Transverse colon (tissue), 4 donors: ENCODE measurements around the gene NDUFB6. TPM values are rescaled to one million over a fixed set of nuclear protein-coding genes. Genes with fewer than 3 reads are reported as not detected.
"Not testable (repeated sequence)": the region's sequence is repeated elsewhere in the genome, so short reads cannot be mapped to it uniquely, and the experiment has no call there.

Experiments
- DNase-seq: peaks from one replicate; pipeline ENCODE4 v3.0.0-alpha.2; 2019
- H3K27ac ChIP-seq, 4 donors: fragments of 200-600 bp; sonication (generic); 2 replicates each; pipeline ENCODE4 v1.5.1; 2016 to 2018; ENCODE audit warnings: inconsistent platforms in 4 of 4
- H3K27me3 ChIP-seq: fragments of 200-600 bp; sonication (generic); 2 replicates; pipeline ENCODE4 v1.5.1; 2017; ENCODE audit warnings: inconsistent platforms
- H3K36me3 ChIP-seq, 4 donors: fragments of 200-600 bp; sonication (generic); 2 replicates each; pipeline ENCODE4 v1.5.1; 2017 to 2019; ENCODE audit warnings: inconsistent platforms in 4 of 4
- H3K4me1 ChIP-seq, 4 donors: fragments of 200-600 bp; sonication (generic); 2 replicates each; pipeline ENCODE4 v1.5.1; 2017 to 2020; ENCODE audit warnings: inconsistent platforms in 4 of 4
- H3K4me3 ChIP-seq, 4 donors: fragments of 200-600 bp; sonication (generic); 1 replicate in 1 of 4; 2 replicates in 3 of 4; pipeline versions ENCODE4 v1.5.1 to v1.6.1; 2017 to 2019; ENCODE audit warnings: inconsistent platforms in 4 of 4
- H3K9me3 ChIP-seq, 2 donors: fragments of 200-600 bp; sonication (generic); 2 replicates each; pipeline ENCODE4 v1.5.1; 2017 to 2019; ENCODE audit warnings: inconsistent platforms in 2 of 2
- EP300 ChIP-seq: sonication (generic); formaldehyde crosslinking; IDR thresholded peaks from one replicate; pipeline ENCODE4 v1.6.1; 2017; ENCODE audit warnings: antibody characterized with exemption, low read depth
- POLR2A ChIP-seq: fragments of 450-650 bp; IDR thresholded peaks from one replicate; pipeline ENCODE4 v1.6.1; 2016; ENCODE audit warnings: antibody characterized with exemption, mild to moderate bottlenecking, moderate library complexity
- POLR2AphosphoS5 ChIP-seq, 3 donors: sonication (generic); formaldehyde crosslinking; IDR thresholded peaks; one replicate each; pipeline ENCODE4 v1.6.1; 2016; ENCODE audit warnings: antibody characterized with exemption in 3 of 3
- WGBS, 2 donors: methylation state at CpG; one replicate each; pipeline ENCODE4 v1.1.5; 2018; ENCODE audit warnings: low coverage in 1 of 2; 5-methylcytosine and 5-hydroxymethylcytosine counted together
- in situ Hi-C, 4 donors: fragments of 200-750 bp; cut with MboI; loops; one replicate each; pipeline versions ENCODE4 v1.15.0 to v1.15.1; 2017; ENCODE audit warnings: low sequenced_read_pairs in 3 of 4, low pct_ligation_motif_present in 1 of 4, low pct_unique_long_range_greater_than_20kb in 1 of 4
- intact Hi-C: fragments of 100-400 bp; cut with DNase I; formaldehyde crosslinking; loops from one replicate; pipeline ENCODE4 v1.15.1; 2023; ENCODE audit warnings: low total_unique reads
- total RNA-seq, 4 donors: library from RNA; depleted of rRNA; stranded (reverse); fragments of >200 nt; gene quantifications; one replicate each; pipeline ENCODE4 v1.1.0, GENCODE V29; 2016
- TF ChIP-seq, protein P1 (sequence below), 5 experiments: fragments of 200-600 bp in 3 of 5; fragments of 450-650 bp in 2 of 5; sonication (generic) in 3 of 5; IDR thresholded peaks; 1 replicate in 2 of 5; 2 replicates in 3 of 5; pipeline ENCODE4 v1.5.1; 2016 to 2017; ENCODE audit warnings: antibody characterized with exemption in 5 of 5, inconsistent platforms in 3 of 5, mild to moderate bottlenecking in 2 of 5, moderate library complexity in 1 of 5

Gene NDUFB6
- total RNA-seq = 10 to 100 TPM; 10.5 to 42.7 (median 24.3) TPM

DNA sequence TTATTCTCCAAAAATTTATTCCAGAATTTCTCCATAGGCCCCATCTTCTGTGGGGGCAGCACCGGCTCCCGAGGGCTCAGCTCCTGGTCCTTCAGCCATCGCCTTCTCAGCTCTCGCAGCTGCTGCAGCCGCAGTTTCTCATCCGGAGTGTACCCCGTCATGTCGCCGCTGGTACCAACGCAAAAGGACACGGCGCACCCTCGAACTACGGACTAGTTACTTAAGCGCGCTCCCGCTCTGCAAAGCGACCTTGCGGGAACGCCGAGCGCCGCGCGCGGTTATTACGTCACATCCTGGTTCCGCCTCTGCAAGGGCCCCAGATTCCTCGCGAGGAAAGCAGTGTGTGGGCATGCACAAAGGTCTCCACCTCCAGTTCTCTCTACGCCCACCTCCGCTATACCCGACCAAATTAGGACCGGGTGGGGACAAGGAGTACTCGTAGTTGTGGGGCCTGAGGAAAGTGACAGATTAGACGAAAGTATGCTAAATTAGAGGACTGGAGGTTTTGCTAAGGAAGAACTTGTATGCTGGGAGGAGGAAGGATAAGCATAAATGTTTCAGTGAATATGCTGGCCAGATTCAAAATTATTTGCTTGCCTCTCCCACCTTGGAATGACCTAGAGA is at the start of gene NDUFB6:
Gene NDUFB6 (minus strand): TSS at position 260 of the 624 bp plus-strand sequence. CDS start 99 bp downstream, at position 161.
- Histone ChIP-seq H3K27ac (peak within 1 kb of the TSS; percentile 93 to 96 (median 95)), H3K9me3 (no peaks in the 10 kb centered on the region), H3K36me3 (peaks cover 0 to 2% (median 0%) of the 10 kb centered on the region in 4 donors), H3K4me3 (peak within 1 kb of the TSS; percentile 61 to 93 (median 80)), H3K27me3 (no peaks in the 10 kb centered on the region), H3K4me1 (peaks cover 6 to 18% (median 17%) of the 10 kb centered on the region in 4 donors)
- in situ Hi-C loops (loop anchor here in 1 of 4 donors (10.0 kb wide), 1 partner anchor 188 kb away; the partner anchor contains the start of gene ACO1), intact Hi-C loops (loop anchor here (2.0 kb wide), 1 partner anchor 188 kb away; the partner anchor contains the start of gene ACO1)
- WGBS, 2 donors = 0% methylated on average over 4 to 31 of the region's 36 CpGs
- TF ChIP-seq, protein P1, sequence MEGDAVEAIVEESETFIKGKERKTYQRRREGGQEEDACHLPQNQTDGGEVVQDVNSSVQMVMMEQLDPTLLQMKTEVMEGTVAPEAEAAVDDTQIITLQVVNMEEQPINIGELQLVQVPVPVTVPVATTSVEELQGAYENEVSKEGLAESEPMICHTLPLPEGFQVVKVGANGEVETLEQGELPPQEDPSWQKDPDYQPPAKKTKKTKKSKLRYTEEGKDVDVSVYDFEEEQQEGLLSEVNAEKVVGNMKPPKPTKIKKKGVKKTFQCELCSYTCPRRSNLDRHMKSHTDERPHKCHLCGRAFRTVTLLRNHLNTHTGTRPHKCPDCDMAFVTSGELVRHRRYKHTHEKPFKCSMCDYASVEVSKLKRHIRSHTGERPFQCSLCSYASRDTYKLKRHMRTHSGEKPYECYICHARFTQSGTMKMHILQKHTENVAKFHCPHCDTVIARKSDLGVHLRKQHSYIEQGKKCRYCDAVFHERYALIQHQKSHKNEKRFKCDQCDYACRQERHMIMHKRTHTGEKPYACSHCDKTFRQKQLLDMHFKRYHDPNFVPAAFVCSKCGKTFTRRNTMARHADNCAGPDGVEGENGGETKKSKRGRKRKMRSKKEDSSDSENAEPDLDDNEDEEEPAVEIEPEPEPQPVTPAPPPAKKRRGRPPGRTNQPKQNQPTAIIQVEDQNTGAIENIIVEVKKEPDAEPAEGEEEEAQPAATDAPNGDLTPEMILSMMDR (IDR thresholded peaks at IDR 0.05) = no peak
- TF ChIP-seq POLR2A = peak; percentile 92
- TF ChIP-seq POLR2AphosphoS5 (IDR thresholded peaks at IDR 0.05) = peak; percentile 92 to 98 (median 97)
- TF ChIP-seq EP300 = no peak
- peak; percentile 97 for DNase-seq

DNA sequence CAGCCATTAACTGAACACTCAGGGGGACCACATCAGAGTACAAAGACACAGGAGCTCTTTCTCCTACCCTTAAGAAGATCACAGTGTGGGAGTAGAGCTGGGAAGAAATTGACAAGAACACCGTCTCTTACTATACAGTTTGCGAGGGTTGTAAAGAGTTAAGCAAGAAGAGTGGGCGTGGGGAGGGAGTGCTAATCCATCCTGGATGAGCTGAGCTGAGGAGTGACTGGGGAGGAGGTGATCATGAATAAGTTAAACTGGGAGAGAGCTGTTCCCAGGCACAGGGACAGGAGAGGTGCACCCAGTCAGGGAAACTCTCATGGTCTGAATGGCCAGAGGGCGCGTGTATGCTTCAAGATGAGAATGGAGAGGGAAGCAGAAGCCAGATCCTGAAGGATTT is 45.3 kb upstream of the NDUFB6 start:
- Histone ChIP-seq H3K4me3 (no peak overlapping the region), H3K36me3 (no peaks in the 10 kb centered on the region), H3K4me1 (no peaks in the 10 kb centered on the region), H3K9me3 (no peaks in the 10 kb centered on the region), H3K27me3 (peaks cover 7% of the 10 kb centered on the region), H3K27ac (no peak overlapping the region)
- intact Hi-C loops (no loop called here), in situ Hi-C loops (no loop called here)
- 50 to 68% methylated on average over 3 to 5 of the region's 5 CpGs for WGBS, 2 donors
- TF ChIP-seq, protein P1 (IDR thresholded peaks at IDR 0.05) = no peak
- no peak for DNase-seq

DNA sequence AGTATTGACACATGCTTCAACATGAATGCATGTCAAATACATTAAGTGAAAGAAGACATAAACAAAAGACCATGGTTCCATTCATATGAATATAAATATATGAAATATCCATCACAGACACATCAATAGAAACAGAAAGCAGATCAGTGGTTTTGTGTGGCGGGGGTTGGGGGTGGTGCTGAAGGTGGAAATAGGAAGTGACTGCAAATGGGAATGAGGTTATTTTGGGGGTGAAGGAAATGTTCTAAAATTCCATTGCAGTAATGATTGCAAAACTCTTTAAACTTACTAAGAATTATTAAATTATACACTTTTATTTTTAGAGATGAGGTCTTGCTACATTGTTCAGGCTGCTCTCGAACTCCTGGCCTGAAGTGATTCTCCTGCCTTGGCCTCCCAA is 33.9 kb upstream of the NDUFB6 start:
- TF ChIP-seq POLR2A (no peak), POLR2AphosphoS5 (IDR thresholded peaks at IDR 0.05) (no peak), EP300 (no peak)
- TF ChIP-seq, protein P1 (IDR thresholded peaks at IDR 0.05) = no peak

DNA sequence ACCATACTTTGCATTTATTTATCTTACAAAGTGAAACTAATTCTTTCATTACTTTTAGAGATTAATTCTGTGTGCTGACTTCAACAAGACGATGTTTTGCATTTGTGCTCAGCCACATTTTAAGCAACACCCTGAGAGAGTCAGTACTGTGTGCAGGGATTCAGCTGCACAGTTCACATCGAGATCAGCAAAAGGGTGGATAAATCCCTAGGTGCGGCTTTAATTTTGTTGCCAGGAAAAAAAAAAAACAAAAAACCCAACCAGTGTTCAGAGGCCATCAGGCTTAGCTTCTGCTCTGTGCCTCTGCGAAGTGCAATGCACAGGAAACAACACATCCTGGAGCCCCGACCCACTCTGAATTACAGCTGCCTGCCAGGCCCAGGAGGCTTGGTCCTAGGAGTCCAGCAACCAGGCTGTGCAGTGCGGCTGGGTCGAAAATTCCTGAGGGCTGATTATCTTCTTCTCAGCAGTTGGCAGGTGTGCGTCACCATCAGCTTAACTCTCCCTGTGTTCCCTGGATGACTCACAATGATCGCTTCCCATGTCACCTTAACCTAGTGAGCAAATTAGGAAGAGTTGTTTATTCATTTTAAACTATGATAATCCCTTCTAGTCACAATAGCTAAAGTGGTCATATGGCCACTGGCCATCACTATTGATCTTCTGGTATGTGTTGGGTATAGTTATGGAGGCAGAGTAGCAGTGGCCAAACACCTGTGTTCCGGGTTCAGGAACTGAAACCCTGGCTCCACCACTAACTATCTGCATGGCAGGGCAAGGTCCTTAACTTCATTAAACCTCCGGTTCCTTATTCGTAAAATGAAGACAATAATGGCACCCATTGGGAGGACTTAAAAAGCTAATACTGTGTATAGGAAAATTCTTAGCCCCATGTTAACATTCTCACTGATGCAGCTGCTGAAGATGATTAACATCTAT is 31.2 kb upstream of the NDUFB6 start:
- no peak for DNase-seq
- no peaks in the 10 kb centered on the region for H3K9me3 ChIP-seq
- no peak overlapping the region for H3K4me3 ChIP-seq
- no peak for TF ChIP-seq EP300
- TF ChIP-seq POLR2A = no peak
- no peak for TF ChIP-seq POLR2AphosphoS5 (IDR thresholded peaks at IDR 0.05)
- TF ChIP-seq, protein P1 (IDR thresholded peaks at IDR 0.05) = no peak
- no peaks in the 10 kb centered on the region for H3K4me1 ChIP-seq
- H3K27me3 ChIP-seq = no peaks in the 10 kb centered on the region
- in situ Hi-C loops = no loop called here
- intact Hi-C loops = no loop called here
- H3K27ac ChIP-seq = no peak overlapping the region
- WGBS, 2 donors = 67 to 70% methylated on average over 5 to 10 of the region's 12 CpGs
- no peaks in the 10 kb centered on the region for H3K36me3 ChIP-seq

More for the DNA sequence above, 33.9 kb upstream of the NDUFB6 start:
- WGBS, 2 donors = 66 to 73% methylated on average over 2 of the region's 2 CpGs
- no peaks in the 10 kb centered on the region for H3K36me3 ChIP-seq
- H3K4me3 ChIP-seq = no peak overlapping the region
- H3K27me3 ChIP-seq = no peaks in the 10 kb centered on the region
- no peaks in the 10 kb centered on the region for H3K4me1 ChIP-seq
- no peak for DNase-seq
- H3K27ac ChIP-seq = no peak overlapping the region
- intact Hi-C loops = no loop called here
- in situ Hi-C loops = no loop called here
- H3K9me3 ChIP-seq = no peaks in the 10 kb centered on the region

DNA sequence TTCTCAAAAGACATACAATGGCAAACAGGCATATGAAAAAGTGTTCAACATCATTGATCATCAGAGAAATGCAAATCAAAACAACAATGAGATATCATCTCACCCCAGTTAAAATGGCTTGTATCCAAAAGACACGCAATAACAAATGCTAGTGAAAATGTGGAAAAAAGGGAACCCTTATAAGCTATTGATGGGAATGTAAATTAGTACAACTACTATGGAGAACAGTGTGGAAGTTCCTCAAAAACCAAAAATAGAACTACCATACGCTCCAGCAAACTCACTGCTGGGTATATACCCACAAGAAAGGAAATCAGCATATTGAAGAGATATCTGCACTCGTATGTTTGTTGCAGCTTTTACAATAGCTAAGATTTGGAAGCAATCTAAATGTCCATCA is 26.1 kb upstream of the NDUFB6 start:
- H3K4me3 ChIP-seq, H3K27ac ChIP-seq, H3K36me3 ChIP-seq, H3K27me3 ChIP-seq, intact Hi-C loops, DNase-seq, H3K4me1 ChIP-seq, H3K9me3 ChIP-seq: not testable (repeated sequence)
- 64 to 76% methylated on average over 3 of the region's 3 CpGs for WGBS, 2 donors
- in situ Hi-C loops = loop anchor here in 1 of 4 donors (25.0 kb wide), 1 partner anchor 363 kb away; no protein-coding TSS in a partner anchor
